WTC11 (cell line): ENCODE measurements around the gene EGFL8. TPM values are rescaled to one million over a fixed set of nuclear protein-coding genes. Genes with fewer than 3 reads are reported as not detected.
A peak's percentile ranks its signal among the peaks of the same experiment; 100 is the strongest.

ENCODE experiments used
- AR ChIP-seq: fragments of 250-450 bp; sonication (Bioruptor Pico); IDR thresholded peaks from 2 replicates; pipeline ENCODE4 v1.9.0; 2021; ENCODE audit warnings: mild to moderate bottlenecking
- ATF2 ChIP-seq: sonication (generic); formaldehyde crosslinking; IDR thresholded peaks from 2 replicates; pipeline ENCODE4 v1.8.1; 2022; ENCODE audit warnings: low read depth, missing genetic modification reagents, borderline replicate concordance
- E2F1 ChIP-seq: sonication (generic); formaldehyde crosslinking; IDR thresholded peaks from 2 replicates; pipeline ENCODE4 v1.8.0; 2022; ENCODE audit warnings: mild to moderate bottlenecking, missing genetic modification reagents
- GABPB1 ChIP-seq: sonication (generic); formaldehyde crosslinking; IDR thresholded peaks from 2 replicates; pipeline ENCODE4 v1.8.1; 2023; ENCODE audit warnings: mild to moderate bottlenecking, missing genetic modification reagents
- NR2C2 ChIP-seq: sonication (generic); formaldehyde crosslinking; IDR thresholded peaks from 2 replicates; pipeline ENCODE4 v1.8.0; 2022; ENCODE audit warnings: mild to moderate bottlenecking, missing genetic modification reagents
- PRDM15 ChIP-seq: sonication (generic); formaldehyde crosslinking; IDR thresholded peaks from 2 replicates; pipeline ENCODE4 v1.8.0; 2022; ENCODE audit warnings: missing genetic modification reagents
- SP1 ChIP-seq: sonication (generic); formaldehyde crosslinking; conservative IDR thresholded peaks from 2 replicates; pipeline ENCODE4 v1.8.1; 2022; ENCODE audit warnings: missing genetic modification reagents
- USF1 ChIP-seq: sonication (generic); formaldehyde crosslinking; IDR thresholded peaks from 2 replicates; pipeline ENCODE4 v1.8.0; 2022; ENCODE audit warnings: mild to moderate bottlenecking, missing genetic modification reagents
- ZMAT4 ChIP-seq: fragments of 250-450 bp; sonication (Bioruptor Pico); IDR thresholded peaks from 2 replicates; pipeline ENCODE4 v1.9.0; 2021; ENCODE audit warnings: mild to moderate bottlenecking
- ZNF425 ChIP-seq: fragments of 250-450 bp; sonication (Bioruptor Pico); conservative IDR thresholded peaks from 2 replicates; pipeline ENCODE4 v1.9.0; 2021; ENCODE audit warnings: mild to moderate bottlenecking
- ZSCAN18 ChIP-seq: fragments of 250-450 bp; sonication (Bioruptor Pico); IDR thresholded peaks from 2 replicates; pipeline ENCODE4 v2.1.2; 2022; ENCODE audit warnings: mild to moderate bottlenecking, moderate library complexity
- total RNA-seq: library from RNA; stranded (reverse); gene quantifications from 3 replicates; pipeline ENCODE4 v1.2.3, GENCODE V29; 2021

Gene EGFL8
- total RNA-seq, 1 experiment from 2014 or later = 17.5 TPM

- TF ChIP-seq ZMAT4 (CRISPR knock-in tag) (no peak), ZSCAN18 (CRISPR knock-in tag) (no peak), NR2C2 (CRISPR knock-in tag) (no peak), GABPB1 (CRISPR knock-in tag) (peak; percentile 69), AR (no peak), E2F1 (no peak), ZNF425 (CRISPR knock-in tag) (no peak), PRDM15 (CRISPR knock-in tag) (no peak), USF1 (CRISPR knock-in tag) (no peak), SP1 (peak; percentile 84), ATF2 (no peak)
These were observed 31.2 kb downstream of the EGFL8 start (continued) for GRCh38 chr6:32195652-32195901.
